K562 (cell line): ENCODE data around the gene BRMS1. TPM values are rescaled to one million over a fixed set of nuclear protein-coding genes. Genes with fewer than 3 reads are reported as not detected.

ENCODE experiments used
- ATAC-seq: fragments of 200-7000 bp; cut with Tn5 transposase; 3 replicates; pipeline ENCODE4 v1.9.1; 2020; ENCODE audit warnings: moderate library complexity
- BruUV-seq: library from RNA; stranded (reverse); fragments of 400-500 nt; replicated peaks from 2 replicates; lab custom pipeline; 2021; lab: Mats Ljungman, UMichigan
- CTCF ChIA-PET: fragments of 300-600 bp; formaldehyde crosslinking; extraction: SDS; loops from one replicate; lab custom pipeline; 2021; ENCODE audit warnings: low intra/inter-chr PET ratio; lab: Yijun Ruan, JAX
- POLR2A ChIA-PET: fragments of 300-600, 350-650 bp; sonication (Branson Sonifier 250); formaldehyde crosslinking; extraction: SDS; loops from one replicate; lab custom pipeline; 2021; ENCODE audit warnings: antibody characterized with exemption, inconsistent platforms; lab: Yijun Ruan, JAX
- DNase-seq, 4 experiments: peaks; one replicate each; pipeline versions ENCODE4 v3.0.0 to v3.0.0-alpha.2; 2011 to 2018; ENCODE audit warnings: low spot score in 3 of 4, mixed read lengths in 3 of 4; ENCODE audit errors: extremely low read depth in 1 of 4
- FAIRE-seq: peaks from 2 replicates; lab custom pipeline; 2011; peaks lifted over from hg19 to GRCh38; lab: Jason Lieb, UNC
- H2AFZ ChIP-seq: 2 replicates; pipeline ENCODE4 v1.6.0; 2011; ENCODE audit warnings: low read depth, low read length, control low read depth, inconsistent platforms
- H3K27ac ChIP-seq: fragments of 200-600 bp; 3 replicates; pipeline ENCODE4 v1.8.0; 2011; ENCODE audit warnings: low read depth, mild to moderate bottlenecking, control low read depth, inconsistent platforms, low read length, moderate library complexity, mixed read lengths; ENCODE audit errors: extremely low read depth
- H3K27me3 ChIP-seq, 2 experiments: fragments of 300-600 bp in 1 of 2; 2 replicates in 1 of 2; 3 replicates in 1 of 2; pipeline versions ENCODE4 v1.6.0 to v1.8.0; 2011; ENCODE audit warnings: inconsistent platforms in 2 of 2, low read length in 2 of 2, mild to moderate bottlenecking in 1 of 2, mixed read lengths in 1 of 2, moderate library complexity in 1 of 2; ENCODE audit not compliant: control insufficient read depth in 2 of 2, insufficient read depth in 2 of 2
- H3K36me3 ChIP-seq: fragments of 300-600 bp; 3 replicates; pipeline ENCODE4 v1.8.0; 2011; ENCODE audit warnings: mild to moderate bottlenecking, low read length, inconsistent platforms; ENCODE audit not compliant: control insufficient read depth, insufficient read depth
- H3K4me1 ChIP-seq, 2 experiments: fragments of 200-600 bp in 1 of 2; replicated peaks in 1 of 2; 2 replicates in 1 of 2; 3 replicates in 1 of 2; pipeline versions ENCODE4 v1.5.1 to v1.8.0; 2011; ENCODE audit warnings: inconsistent platforms in 2 of 2, low read length in 2 of 2, mild to moderate bottlenecking in 1 of 2, mixed read lengths in 1 of 2, moderate library complexity in 1 of 2; ENCODE audit not compliant: control insufficient read depth in 2 of 2, insufficient read depth in 2 of 2
- H3K4me2 ChIP-seq: 2 replicates; pipeline ENCODE4 v1.6.1; 2011; ENCODE audit warnings: low read length, control low read depth, inconsistent platforms, mixed read lengths; ENCODE audit not compliant: insufficient read depth
- H3K4me3 ChIP-seq: fragments of 200-600 bp; sonication (generic), shearing (Covaris generic); 2 replicates; pipeline ENCODE4 v1.5.1; 2016; ENCODE audit warnings: control low read depth, inconsistent platforms
- H3K79me2 ChIP-seq: fragments of 200-600 bp; 3 replicates; pipeline ENCODE4 v1.8.0; 2011; ENCODE audit warnings: low read length, inconsistent platforms; ENCODE audit not compliant: control insufficient read depth, insufficient read depth
- H3K9ac ChIP-seq, 2 experiments: 2 replicates each; pipeline versions ENCODE4 v1.6.0 to v1.6.1; 2011; ENCODE audit warnings: low read depth in 2 of 2, low read length in 2 of 2, control low read depth in 1 of 2, inconsistent platforms in 1 of 2, mild to moderate bottlenecking in 1 of 2, mixed read lengths in 1 of 2; ENCODE audit not compliant: insufficient read depth in 1 of 2
- H3K9me1 ChIP-seq: one replicate; pipeline ENCODE4 v1.6.0; 2011; ENCODE audit warnings: inconsistent platforms, mild to moderate bottlenecking, low read length, moderate library complexity; ENCODE audit not compliant: control insufficient read depth, insufficient read depth
- H3K9me3 ChIP-seq: replicated peaks from 2 replicates; pipeline ENCODE4 v1.5.1; 2011; ENCODE audit warnings: low read depth, low read length, inconsistent platforms; ENCODE audit not compliant: control insufficient read depth, insufficient read depth
- H4K20me1 ChIP-seq: replicated peaks from 2 replicates; pipeline ENCODE4 v1.6.1; 2011; ENCODE audit warnings: low read length, inconsistent platforms, mixed read lengths; ENCODE audit not compliant: control insufficient read depth, insufficient read depth
- BHLHE40 ChIP-seq: IDR thresholded peaks from 2 replicates; pipeline ENCODE4 v1.6.1; 2011; ENCODE audit warnings: low read length, improper control_type of control experiment
- HINFP ChIP-seq: fragments of 450-650 bp; conservative IDR thresholded peaks from 2 replicates; pipeline ENCODE4 v1.6.1; 2016; ENCODE audit warnings: missing genetic modification characterization, low read depth, mild to moderate bottlenecking, control low read depth, missing compliant biosample characterization
- KAT7 ChIP-seq: sonication (generic); formaldehyde crosslinking; IDR thresholded peaks from 2 replicates; pipeline ENCODE4 v1.8.0; 2022; ENCODE audit warnings: missing genetic modification reagents, mild to moderate bottlenecking, borderline replicate concordance
- KDM1A ChIP-seq, 2 experiments: fragments of 450-650 bp; IDR thresholded peaks; 2 replicates each; pipeline ENCODE4 v1.6.1; 2016; ENCODE audit warnings: mild to moderate bottlenecking in 2 of 2
- KLF13 ChIP-seq: fragments of 450-650 bp; IDR thresholded peaks from 2 replicates; pipeline ENCODE4 v1.6.1; 2016; ENCODE audit warnings: missing genetic modification characterization, low read depth, mild to moderate bottlenecking, missing compliant biosample characterization, moderate library complexity, borderline replicate concordance
- NCOA6 ChIP-seq: fragments of 450-650 bp; IDR thresholded peaks from 2 replicates; pipeline ENCODE4 v1.6.1; 2017; ENCODE audit warnings: mild to moderate bottlenecking
- PPARD ChIP-seq: fragments of 250-450 bp; sonication (Bioruptor Pico); IDR thresholded peaks from 2 replicates; pipeline ENCODE4 v1.8.0; 2022; ENCODE audit warnings: inconsistent platforms, mild to moderate bottlenecking, moderate library complexity
- ZKSCAN3 ChIP-seq: fragments of 250-450 bp; sonication (Bioruptor Pico); IDR thresholded peaks from 2 replicates; pipeline ENCODE4 v1.4.0; 2020
- ZNF57 ChIP-seq: fragments of 450-650 bp; formaldehyde crosslinking; IDR thresholded peaks from 2 replicates; pipeline ENCODE4 v1.4.0; 2020; ENCODE audit warnings: mild to moderate bottlenecking, moderate library complexity
- WGBS: fragments of 100-300 bp; shearing (Covaris generic); methylation state at CpG from one replicate; pipeline ENCODE4 v1.1.6; 2016; ENCODE audit warnings: low coverage, mixed read lengths; ENCODE audit not compliant: insufficient coverage; ENCODE audit errors: missing lambda C conversion rate; 5-methylcytosine and 5-hydroxymethylcytosine counted together
- in situ Hi-C: fragments of 300-500 bp; cut with MboI; formaldehyde crosslinking; loops from 4 replicates; pipeline ENCODE4 v1.15.0; 2018; ENCODE audit warnings: inconsistent platforms, mixed read lengths
- intact Hi-C: fragments of 100-400 bp; cut with micrococcal nuclease; formaldehyde crosslinking; loops from 2 replicates; pipeline ENCODE4 v1.14.2; 2022
- polyA plus RNA-seq, 8 experiments: library from polyadenylated mRNA; depleted of rRNA in 4 of 8; stranded (reverse) in 5 of 8; unstranded in 3 of 8; fragments of >200 nt; fragmentation: Nextera tagmentation in 2 of 8; fragmentation: Illumina TruSeq in 1 of 8; extraction: Ambion mirVana in 2 of 8; extraction: Trizol in 1 of 8; gene quantifications; 2 replicates each; pipeline versions ENCODE4 v1.2.1 to v1.2.3, GENCODE V29; 2011 to 2014; ENCODE audit warnings: inconsistent platforms in 1 of 8, missing spikeins in 1 of 8
- total RNA-seq, 7 experiments: library from RNA; depleted of rRNA in 6 of 7; stranded (reverse); fragments of >200 nt in 6 of 7; fragmentation: Illumina TruSeq in 2 of 7; extraction: Trizol in 2 of 7; gene quantifications; 2 replicates each; pipeline versions ENCODE4 v1.2.1 to v1.2.3, GENCODE V29; 2011 to 2021; ENCODE audit warnings: low replicate concordance in 1 of 7
- TF ChIP-seq, protein P1 (sequence below): fragments of 450-650 bp; formaldehyde crosslinking; IDR thresholded peaks from 2 replicates; pipeline ENCODE4 v1.4.0; 2022; ENCODE audit warnings: missing genetic modification characterization
- TF ChIP-seq, protein P2 (sequence below): sonication (generic); formaldehyde crosslinking; IDR thresholded peaks from 2 replicates; pipeline ENCODE4 v1.8.0; 2022; ENCODE audit warnings: missing genetic modification reagents, mild to moderate bottlenecking, moderate library complexity, borderline replicate concordance

Gene BRMS1
- total and polyA plus RNA-seq, 9 of the 15 experiments (the other 6 are each of a cell fraction or from before 2014, with no cell fraction given) = 2.2 to 78.8 (median 33.4) TPM

DNA sequence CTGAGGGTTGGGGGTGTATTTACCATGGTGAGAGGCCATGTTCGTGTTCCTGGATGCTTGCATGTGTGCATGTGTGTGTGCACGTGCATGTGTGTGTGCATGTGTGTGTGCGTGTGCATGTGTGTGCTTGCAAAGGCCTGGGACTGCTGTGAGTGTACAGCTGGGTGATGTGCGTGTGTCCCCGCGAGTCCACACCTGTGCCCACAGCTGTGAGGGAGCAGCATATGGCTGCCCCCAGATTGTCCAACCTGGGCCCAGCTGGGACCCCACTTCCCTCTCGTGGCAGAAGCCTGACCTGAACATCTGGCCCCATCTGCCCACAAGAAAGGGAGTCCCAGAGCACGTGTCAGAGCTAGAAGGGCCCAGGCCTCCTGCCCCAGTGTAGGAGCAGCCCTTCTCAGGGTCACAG lies 19.6 kb downstream of the BRMS1 start:
- H3K9me3 ChIP-seq = no peaks in the 10 kb centered on the region
- peaks cover 16 to 55% of the 10 kb centered on the region in 2 experiments; a peak in 4 of 5 replicates for H3K4me1 ChIP-seq
- peak overlapping the region; percentile 55; the same call in 1 of the 2 replicates for H2AFZ ChIP-seq
- no TSS peak for BruUV-seq
- H4K20me1 ChIP-seq = no peaks in the 10 kb centered on the region
- peaks cover 4% of the 10 kb centered on the region for H3K9me1 ChIP-seq
- in situ Hi-C loops (loop anchor here (5.0 kb wide), 1 partner anchor 108 kb away; no protein-coding TSS in a partner anchor), intact Hi-C loops (no loop called here)
- no peak for FAIRE-seq
- no peak overlapping the region for H3K4me2 ChIP-seq
- CTCF ChIA-PET = no interaction called here
- no peak overlapping the region for H3K27ac ChIP-seq
- H3K36me3 ChIP-seq = no peaks in the 10 kb centered on the region
- H3K27me3 ChIP-seq = no peaks in the 10 kb centered on the region
- TF ChIP-seq KDM1A (IDR thresholded peaks at IDR 0.05) = 0 out of 4 replicates have a peak, but pooled peaks of 1 of the 2 experiments have one; percentile 53
- no peak for TF ChIP-seq KAT7 (CRISPR knock-in tag)
- TF ChIP-seq ZNF57 (CRISPR knock-in tag) = no peak
- peak; percentile 13; the same call in 1 of the 2 replicates for TF ChIP-seq BHLHE40
- no peak for TF ChIP-seq HINFP (tag)
- TF ChIP-seq PPARD (CRISPR knock-in tag) = no peak
- TF ChIP-seq KLF13 (tag) = no peak
- TF ChIP-seq ZKSCAN3 = no peak
- TF ChIP-seq, protein P1, sequence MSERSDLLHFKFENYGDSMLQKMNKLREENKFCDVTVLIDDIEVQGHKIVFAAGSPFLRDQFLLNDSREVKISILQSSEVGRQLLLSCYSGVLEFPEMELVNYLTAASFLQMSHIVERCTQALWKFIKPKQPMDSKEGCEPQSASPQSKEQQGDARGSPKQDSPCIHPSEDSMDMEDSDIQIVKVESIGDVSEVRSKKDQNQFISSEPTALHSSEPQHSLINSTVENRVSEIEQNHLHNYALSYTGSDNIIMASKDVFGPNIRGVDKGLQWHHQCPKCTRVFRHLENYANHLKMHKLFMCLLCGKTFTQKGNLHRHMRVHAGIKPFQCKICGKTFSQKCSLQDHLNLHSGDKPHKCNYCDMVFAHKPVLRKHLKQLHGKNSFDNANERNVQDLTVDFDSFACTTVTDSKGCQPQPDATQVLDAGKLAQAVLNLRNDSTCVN (CRISPR knock-in tag) = no peak
- TF ChIP-seq, protein P2, sequence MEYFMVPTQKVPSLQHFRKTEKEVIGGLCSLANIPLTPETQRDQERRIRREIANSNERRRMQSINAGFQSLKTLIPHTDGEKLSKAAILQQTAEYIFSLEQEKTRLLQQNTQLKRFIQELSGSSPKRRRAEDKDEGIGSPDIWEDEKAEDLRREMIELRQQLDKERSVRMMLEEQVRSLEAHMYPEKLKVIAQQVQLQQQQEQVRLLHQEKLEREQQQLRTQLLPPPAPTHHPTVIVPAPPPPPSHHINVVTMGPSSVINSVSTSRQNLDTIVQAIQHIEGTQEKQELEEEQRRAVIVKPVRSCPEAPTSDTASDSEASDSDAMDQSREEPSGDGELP (CRISPR knock-in tag) = peak; percentile 18; the same call in 1 of the 2 replicates
- no peak for TF ChIP-seq NCOA6
- TF ChIP-seq, all 486 proteins: peak for 3
- POLR2A ChIA-PET = no interaction called here
- no peak for DNase-seq
- Histone ChIP-seq H3K4me3 (no peak overlapping the region), H3K79me2 (no peaks in the 10 kb centered on the region), H3K9ac (peak overlapping the region in 1 of 2 experiments; percentile 55; a peak in 2 of 4 replicates)
- ATAC-seq = no peak
- WGBS = 60% methylated on average over 5 of the region's 8 CpGs
